Upper lobe of right lung (tissue), 1 donor: Measurements from ENCODE around the gene RABGEF1. TPM values are rescaled to one million over a fixed set of nuclear protein-coding genes. Genes with fewer than 3 reads are reported as not detected.

Source experiments
- ATAC-seq: fragments of 200-7000 bp; cut with Tn5 transposase; one replicate; pipeline ENCODE4 v1.9.1; 2020; ENCODE audit warnings: mild to moderate bottlenecking, moderate library complexity
- DNase-seq: peaks from one replicate; pipeline ENCODE4 v3.0.0-alpha.2; 2020
- H3K27ac ChIP-seq: fragments of 200-600 bp; one replicate; pipeline ENCODE4 v1.8.0; 2022
- H3K27me3 ChIP-seq: fragments of 200-600 bp; one replicate; pipeline ENCODE4 v1.8.0; 2022; ENCODE audit warnings: mild to moderate bottlenecking
- H3K36me3 ChIP-seq: fragments of 200-600 bp; one replicate; pipeline ENCODE4 v1.8.0; 2022
- H3K4me1 ChIP-seq: fragments of 200-600 bp; one replicate; pipeline ENCODE4 v1.8.0; 2022
- H3K4me3 ChIP-seq: fragments of 200-600 bp; one replicate; pipeline ENCODE4 v1.8.0; 2022; ENCODE audit warnings: mild to moderate bottlenecking
- H3K9me3 ChIP-seq: fragments of 200-600 bp; one replicate; pipeline ENCODE4 v1.8.0; 2022
- intact Hi-C: fragments of 100-400 bp; cut with DNase I; formaldehyde crosslinking; loops from one replicate; pipeline ENCODE4 v1.11.0; 2022
- total RNA-seq: library from RNA; stranded (reverse); fragmentation: NEBNext Ultra II Directional; extraction: Animal tissue kit (Norgen Biotek cat#: 25700); gene quantifications from one replicate; pipeline ENCODE4 v1.2.1, GENCODE V29; 2021
- TF ChIP-seq, protein P1 (sequence below): fragments of 200-600 bp; IDR thresholded peaks from one replicate; pipeline ENCODE4 v1.8.0; 2022; ENCODE audit warnings: antibody characterized with exemption
- donor health status: DM: no; HTN: yes; CAD: no; lungs with severe emphysema.

RABGEF1 gene
- total RNA-seq, 1 donor from 2014 or later: 23.1 TPM

DNA sequence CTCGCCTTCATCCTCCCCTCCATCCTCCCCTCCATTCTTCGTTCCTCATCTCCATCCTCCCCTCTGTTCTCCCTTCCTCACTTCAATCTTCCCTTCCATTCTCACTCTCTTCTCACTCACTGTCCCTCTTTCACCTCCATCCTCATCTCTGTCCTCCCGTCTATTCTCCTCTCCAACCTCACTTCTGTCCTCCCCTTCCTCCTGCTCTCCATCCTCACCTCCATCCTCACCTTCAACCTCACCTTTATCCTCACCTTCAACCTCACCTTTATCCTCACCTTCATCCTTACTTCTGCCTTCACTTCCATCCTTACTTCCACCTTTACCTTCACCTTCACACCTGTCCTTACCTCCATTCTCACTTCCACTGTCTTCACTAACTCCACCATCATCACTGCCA lies 11.3 kb upstream of the RABGEF1 start:
- Histone ChIP-seq H3K4me3 (no peak overlapping the region), H3K27ac (no peak overlapping the region), H3K36me3 (no peaks in the 10 kb centered on the region), H3K4me1 (no peaks in the 10 kb centered on the region), H3K27me3 (no peaks in the 10 kb centered on the region), H3K9me3 (no peaks in the 10 kb centered on the region)
- DNase-seq (no peak), ATAC-seq (no peak)
- intact Hi-C loops: no loop called here
- TF ChIP-seq, protein P1, sequence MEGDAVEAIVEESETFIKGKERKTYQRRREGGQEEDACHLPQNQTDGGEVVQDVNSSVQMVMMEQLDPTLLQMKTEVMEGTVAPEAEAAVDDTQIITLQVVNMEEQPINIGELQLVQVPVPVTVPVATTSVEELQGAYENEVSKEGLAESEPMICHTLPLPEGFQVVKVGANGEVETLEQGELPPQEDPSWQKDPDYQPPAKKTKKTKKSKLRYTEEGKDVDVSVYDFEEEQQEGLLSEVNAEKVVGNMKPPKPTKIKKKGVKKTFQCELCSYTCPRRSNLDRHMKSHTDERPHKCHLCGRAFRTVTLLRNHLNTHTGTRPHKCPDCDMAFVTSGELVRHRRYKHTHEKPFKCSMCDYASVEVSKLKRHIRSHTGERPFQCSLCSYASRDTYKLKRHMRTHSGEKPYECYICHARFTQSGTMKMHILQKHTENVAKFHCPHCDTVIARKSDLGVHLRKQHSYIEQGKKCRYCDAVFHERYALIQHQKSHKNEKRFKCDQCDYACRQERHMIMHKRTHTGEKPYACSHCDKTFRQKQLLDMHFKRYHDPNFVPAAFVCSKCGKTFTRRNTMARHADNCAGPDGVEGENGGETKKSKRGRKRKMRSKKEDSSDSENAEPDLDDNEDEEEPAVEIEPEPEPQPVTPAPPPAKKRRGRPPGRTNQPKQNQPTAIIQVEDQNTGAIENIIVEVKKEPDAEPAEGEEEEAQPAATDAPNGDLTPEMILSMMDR: no peak

DNA sequence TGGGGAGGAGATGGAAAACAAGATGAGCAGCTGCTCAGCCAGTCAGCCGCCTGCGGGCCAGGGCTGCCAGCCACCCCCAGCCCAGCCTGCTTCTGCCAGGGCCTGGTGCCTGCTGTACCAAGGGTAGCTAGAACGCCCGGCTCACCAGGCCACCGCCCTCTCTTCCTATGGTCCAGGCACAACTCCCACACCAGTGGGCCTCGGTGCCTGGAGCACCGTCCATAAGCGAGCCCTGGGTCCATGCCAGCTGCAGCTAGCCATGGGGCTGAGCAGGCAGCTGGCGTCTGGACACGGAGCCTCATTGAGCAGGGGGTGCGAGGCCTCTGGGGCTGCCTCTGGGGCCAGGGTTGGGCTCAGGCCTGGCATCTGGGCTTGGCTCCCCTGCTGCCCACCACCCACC lies 8.5 kb upstream of the RABGEF1 start:
- no peaks in the 10 kb centered on the region for H3K4me1 ChIP-seq
- DNase-seq (no peak), ATAC-seq (no peak)
- peaks cover 9% of the 10 kb centered on the region for H3K9me3 ChIP-seq
- no peaks in the 10 kb centered on the region for H3K27me3 ChIP-seq
- H3K27ac ChIP-seq: no peak overlapping the region
- TF ChIP-seq, protein P1: no peak
- no peaks in the 10 kb centered on the region for H3K36me3 ChIP-seq
- intact Hi-C loops: no loop called here
- H3K4me3 ChIP-seq: no peak overlapping the region

DNA sequence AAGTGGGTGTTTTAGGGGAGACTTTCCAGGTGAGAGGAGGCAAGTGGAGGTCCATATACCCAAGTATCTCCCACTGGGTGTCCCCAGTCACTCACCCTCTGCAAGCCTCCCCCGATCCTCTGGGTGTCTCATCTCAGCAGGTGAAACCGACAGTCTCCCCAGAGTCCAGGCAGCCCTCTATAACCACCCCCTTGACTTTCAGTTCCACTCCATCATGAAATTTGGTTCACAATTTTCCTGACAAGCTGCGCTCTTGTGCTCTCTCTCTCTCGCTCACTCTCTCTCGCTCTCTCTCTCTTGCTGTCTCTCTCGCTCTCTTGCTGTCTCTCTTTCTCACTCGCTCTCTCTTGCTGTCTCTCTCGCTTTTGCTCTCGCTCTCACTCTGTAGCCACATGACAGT lies 8.1 kb upstream of the RABGEF1 start:
- Histone ChIP-seq H3K27ac (no peak overlapping the region), H3K4me3 (no peak overlapping the region), H3K36me3 (no peaks in the 10 kb centered on the region), H3K9me3 (peaks cover 9% of the 10 kb centered on the region), H3K27me3 (no peaks in the 10 kb centered on the region), H3K4me1 (no peaks in the 10 kb centered on the region)
- ATAC-seq (no peak), DNase-seq (no peak)
- TF ChIP-seq, protein P1: no peak
- intact Hi-C loops: no loop called here

DNA sequence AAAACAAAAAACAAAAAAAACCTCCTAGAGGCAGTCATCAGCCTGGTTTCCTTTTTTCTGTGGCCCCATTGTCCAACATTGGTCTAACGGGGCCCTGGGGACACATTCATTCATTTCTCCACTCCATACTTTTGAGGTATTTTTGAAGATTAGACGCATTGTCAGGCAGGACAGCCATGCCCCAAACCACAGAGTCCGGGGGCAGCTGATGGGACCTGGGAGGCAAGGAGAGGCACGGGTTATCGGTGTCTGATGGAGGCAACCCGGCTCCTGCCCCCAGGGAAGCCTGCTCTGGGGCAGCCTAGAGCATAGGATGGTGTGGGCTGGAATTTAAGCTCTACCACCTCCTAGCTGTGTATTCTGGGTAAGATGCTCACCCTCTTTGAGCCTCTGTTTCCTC lies 6.5 kb upstream of the RABGEF1 start:
- Histone ChIP-seq H3K9me3 (peaks cover 9% of the 10 kb centered on the region), H3K36me3 (no peaks in the 10 kb centered on the region), H3K27me3 (no peaks in the 10 kb centered on the region), H3K4me3 (no peak overlapping the region), H3K4me1 (no peaks in the 10 kb centered on the region), H3K27ac (no peak overlapping the region)
- TF ChIP-seq, protein P1: no peak
- no peak for ATAC-seq
- DNase-seq: no peak
- intact Hi-C loops: no loop called here

DNA sequence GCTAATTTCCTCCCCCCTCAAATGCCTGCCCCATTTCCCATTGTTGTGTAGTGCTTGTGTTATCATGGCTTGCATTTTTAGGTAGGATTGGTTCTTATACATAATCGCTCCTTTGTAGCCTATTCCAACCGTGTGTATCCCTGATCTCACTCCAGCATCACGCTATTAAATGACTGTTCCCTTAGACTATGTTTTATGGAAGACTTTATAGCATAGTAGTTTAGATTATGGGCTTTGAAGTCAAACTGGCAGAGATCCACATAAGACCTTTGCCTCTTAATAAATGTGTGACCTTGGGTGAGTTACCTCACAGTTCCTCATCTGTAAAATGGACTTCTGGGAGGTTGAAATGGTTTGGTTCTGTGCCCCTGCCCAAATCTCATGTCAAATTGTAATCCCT lies 5.4 kb upstream of the RABGEF1 start:
- no peak for ATAC-seq
- intact Hi-C loops: no loop called here
- Histone ChIP-seq H3K9me3 (peaks cover 9% of the 10 kb centered on the region), H3K4me1 (peaks cover 5% of the 10 kb centered on the region), H3K27me3 (no peaks in the 10 kb centered on the region), H3K27ac (no peak overlapping the region), H3K4me3 (no peak overlapping the region), H3K36me3 (no peaks in the 10 kb centered on the region)
- TF ChIP-seq, protein P1: no peak
- DNase-seq: no peak

DNA sequence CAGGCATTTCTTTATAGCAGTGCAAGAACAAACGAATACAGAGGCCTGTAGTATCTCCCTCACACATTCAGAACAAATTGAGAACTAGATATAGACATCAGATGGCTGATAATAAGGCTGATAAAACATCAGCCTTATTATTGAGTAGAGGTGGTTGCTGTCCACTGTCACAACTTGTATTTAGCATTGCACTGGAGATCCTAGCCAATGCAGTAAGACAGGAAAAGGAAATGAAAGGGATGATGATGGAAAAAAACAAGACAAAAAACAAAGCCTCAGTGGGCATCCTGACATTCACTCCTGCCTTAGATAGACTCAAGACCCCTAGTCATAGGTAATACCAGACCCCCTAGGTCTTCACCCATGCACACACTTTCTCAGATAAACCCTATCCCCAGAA lies 4.7 kb upstream of the RABGEF1 start:
- intact Hi-C loops: no loop called here
- ATAC-seq: no peak
- peaks cover 5% of the 10 kb centered on the region for H3K4me1 ChIP-seq

More for the DNA sequence above, 4.7 kb upstream of the RABGEF1 start:
- H3K27me3 ChIP-seq: no peaks in the 10 kb centered on the region
- TF ChIP-seq, protein P1: no peak
- H3K36me3 ChIP-seq: no peaks in the 10 kb centered on the region
- no peak overlapping the region for H3K27ac ChIP-seq
- DNase-seq: no peak
- H3K9me3 ChIP-seq: peaks cover 9% of the 10 kb centered on the region
- no peak overlapping the region for H3K4me3 ChIP-seq
